Cardiac fibroblast (primary cell): Measurements from ENCODE around the gene C12orf50.

Experiments
- DNase-seq, 2 donors: peaks; one replicate each; pipeline versions ENCODE4 v3.0.0 to v3.0.0-alpha.2; 2010; ENCODE audit warnings: low read depth in 2 of 2
- H3K4me3 ChIP-seq, 2 donors: replicated peaks in 1 of 2; 1 replicate in 1 of 2; 2 replicates in 1 of 2; pipeline ENCODE4 v1.5.1; 2011; ENCODE audit warnings: low read depth in 2 of 2, low read length in 2 of 2, mild to moderate bottlenecking in 2 of 2, moderate library complexity in 1 of 2
- CTCF ChIP-seq: IDR thresholded peaks from one replicate; pipeline ENCODE4 v1.5.1; 2011; ENCODE audit warnings: low read depth, mild to moderate bottlenecking, low read length, inconsistent platforms

Gene C12orf50

DNA sequence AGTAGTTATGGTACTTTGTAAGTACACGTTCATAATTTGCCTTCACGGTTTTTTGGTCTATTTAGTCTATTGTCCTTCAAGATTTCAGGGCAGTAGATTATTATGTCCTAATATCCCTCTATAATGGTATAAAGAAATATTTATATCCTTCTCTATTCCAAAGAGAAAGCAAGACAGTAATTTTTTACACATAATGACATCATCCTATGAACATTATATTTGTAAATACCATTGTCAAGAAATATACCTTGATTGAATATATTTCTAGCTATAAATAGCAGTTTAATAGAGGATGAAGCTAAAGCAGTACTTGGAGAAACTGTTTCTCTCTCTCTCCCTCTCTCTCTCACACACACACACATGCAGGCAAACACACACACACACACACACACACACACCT, 77.0 kb downstream of the C12orf50 start:
- DNase-seq = no peak
- TF ChIP-seq CTCF = no peak

GRCh38 chr12:87943762-87944161, 85.4 kb downstream of the C12orf50 start:
- TF ChIP-seq CTCF = no peak
- no peak for DNase-seq

More for the DNA sequence above, 77.0 kb downstream of the C12orf50 start:
- H3K4me3 ChIP-seq = no peak overlapping the region

GRCh38 chr12:87943023-87943422, 86.2 kb downstream of the C12orf50 start:
- no peak for TF ChIP-seq CTCF
- H3K4me3 ChIP-seq = no peak overlapping the region
- DNase-seq = no peak

More at GRCh38 chr12:87943762-87944161, 85.4 kb downstream of the C12orf50 start:
- no peak overlapping the region for H3K4me3 ChIP-seq

DNA sequence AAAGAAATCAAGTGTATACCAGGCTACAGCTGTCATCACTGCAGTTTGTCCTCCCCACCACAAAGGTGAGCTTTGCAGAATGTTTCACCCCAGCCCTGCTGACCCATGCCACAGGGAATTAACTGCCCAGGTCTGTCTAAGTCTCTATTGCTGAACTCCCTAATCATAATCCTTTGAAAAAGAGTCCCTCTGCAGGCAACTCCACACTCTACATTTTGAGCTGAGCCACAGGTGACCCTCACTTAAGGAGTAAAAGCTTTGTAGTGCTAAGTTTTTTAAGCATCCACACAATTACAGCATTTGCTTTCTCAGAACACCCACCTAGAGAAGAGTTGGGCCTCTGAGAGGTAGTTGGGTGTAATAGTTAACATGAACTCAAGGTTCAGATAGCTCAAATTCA, 90.0 kb downstream of the C12orf50 start:
- H3K4me3 ChIP-seq = no peak overlapping the region
- DNase-seq = no peak
- no peak for TF ChIP-seq CTCF

- peak in 1 of 2 donors; percentile 7 for DNase-seq
- TF ChIP-seq CTCF = no peak
- no peak overlapping the region for H3K4me3 ChIP-seq
Measured at GRCh38 chr12:87935216-87935615, 94.0 kb downstream of the C12orf50 start.

DNA sequence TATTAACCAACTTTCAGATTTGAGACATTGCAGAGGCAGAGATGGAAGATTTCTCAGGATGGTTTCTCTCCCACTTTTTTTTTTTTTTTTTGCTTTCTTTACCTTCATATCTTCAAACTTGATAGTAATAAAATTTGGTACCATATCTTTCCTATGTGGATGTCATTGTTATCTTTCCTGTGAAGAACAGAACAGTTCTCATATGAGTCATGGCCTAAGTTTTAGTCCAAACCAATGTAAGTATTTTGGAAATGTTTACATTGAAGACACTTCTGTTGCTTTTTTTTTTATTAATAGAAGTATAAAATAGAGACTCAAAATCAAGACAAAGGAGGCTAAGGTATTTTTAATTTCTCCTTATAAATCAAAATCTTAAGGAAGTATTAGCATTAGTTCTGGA, 95.2 kb downstream of the C12orf50 start:
- DNase-seq = no peak

More for the DNA sequence above, 95.2 kb downstream of the C12orf50 start:
- H3K4me3 ChIP-seq = no peak overlapping the region
- no peak for TF ChIP-seq CTCF
